HCT116 (cell line): ENCODE results near the gene PRR23A. TPM values are rescaled to one million over a fixed set of nuclear protein-coding genes. Genes with fewer than 3 reads are reported as not detected.

ENCODE experiments used
- ATAC-seq: fragments of 200-7000 bp; cut with Tn5 transposase; 2 replicates; pipeline ENCODE4 v1.9.1; 2020; ENCODE audit warnings: mild to moderate bottlenecking, moderate library complexity
- BruUV-seq: library from RNA; stranded (reverse); fragments of 400-500 nt; replicated peaks from 2 replicates; lab custom pipeline; 2021; lab: Mats Ljungman, UMichigan
- CTCF ChIA-PET: fragments of 300-600 bp; sonication (Branson Sonifier 250); formaldehyde crosslinking; loops from one replicate; lab custom pipeline; 2021; ENCODE audit warnings: antibody characterized with exemption; lab: Charles Lee
- POLR2A ChIA-PET: fragments of 300-600, 350-600 bp; sonication (Branson Sonifier 250); formaldehyde crosslinking; loops from one replicate; lab custom pipeline; 2021; ENCODE audit warnings: antibody characterized with exemption; lab: Charles Lee
- RAD21 ChIA-PET, 2 experiments: fragments of 300-600 bp; sonication (Branson Sonifier 250); formaldehyde crosslinking; loops; one replicate each; lab custom pipeline; 2023; ENCODE audit warnings: low total read pairs in 2 of 2; ENCODE audit not compliant: uncharacterized antibody in 2 of 2, unreplicated experiment in 2 of 2, low non-redundant PET in 1 of 2; lab: Charles Lee
- DNase-seq: peaks from one replicate; pipeline ENCODE4 v3.0.0-alpha.2; 2010; ENCODE audit warnings: low read depth, low spot score
- H2AFZ ChIP-seq: fragments of 200-600 bp; shearing (Covaris generic), sonication (generic); 2 replicates; pipeline ENCODE4 v1.6.1; 2017; ENCODE audit warnings: low read depth, mixed run types, mixed read lengths, antibody characterized with exemption, low read length; ENCODE audit not compliant: poor library complexity, severe bottlenecking
- H3K27ac ChIP-seq: 2 replicates; pipeline ENCODE4 v1.5.1; 2012; ENCODE audit warnings: low read depth, low read length
- H3K27me3 ChIP-seq: fragments of 200-600 bp; sonication (generic); 2 replicates; pipeline ENCODE4 v1.6.1; 2016; ENCODE audit warnings: mixed run types, low read length, mixed read lengths; ENCODE audit not compliant: insufficient read depth
- H3K36me3 ChIP-seq, 2 experiments: fragments of 200-500 bp in 1 of 2; fragments of 200-600 bp in 1 of 2; sonication (Bioruptor generic) in 1 of 2; sonication (generic) in 1 of 2; 2 replicates each; pipeline versions ENCODE4 v1.5.1 to v1.6.1; 2014 to 2016; ENCODE audit warnings: low read length in 2 of 2, inconsistent platforms in 1 of 2, mixed read lengths in 1 of 2, mixed run types in 1 of 2; ENCODE audit not compliant: insufficient read depth in 2 of 2, control insufficient read depth in 1 of 2
- H3K4me1 ChIP-seq, 2 experiments: fragments of 200-600 bp in 1 of 2; sonication (generic) in 1 of 2; 2 replicates each; pipeline versions ENCODE4 v1.5.1 to v1.6.1; 2012 to 2017; ENCODE audit warnings: low read length in 2 of 2, inconsistent platforms in 1 of 2, mild to moderate bottlenecking in 1 of 2, mixed read lengths in 1 of 2, mixed run types in 1 of 2, moderate library complexity in 1 of 2; ENCODE audit not compliant: insufficient read depth in 2 of 2, control insufficient read depth in 1 of 2
- H3K4me2 ChIP-seq: fragments of 200-600 bp; sonication (generic); 2 replicates; pipeline ENCODE4 v1.6.1; 2017; ENCODE audit warnings: mixed run types, low read length, mixed read lengths
- H3K4me3 ChIP-seq, 2 experiments: fragments of 200-600 bp in 1 of 2; sonication (generic) in 1 of 2; replicated peaks in 1 of 2; 2 replicates each; pipeline ENCODE4 v1.5.1; 2011 to 2016; ENCODE audit warnings: low read length in 2 of 2, control low read depth in 1 of 2, low read depth in 1 of 2, mild to moderate bottlenecking in 1 of 2, mixed read lengths in 1 of 2, mixed run types in 1 of 2
- H3K79me2 ChIP-seq: fragments of 200-600 bp; sonication (generic); 2 replicates; pipeline ENCODE4 v1.6.1; 2017; ENCODE audit warnings: mild to moderate bottlenecking, mixed run types, low read length, moderate library complexity, mixed read lengths; ENCODE audit not compliant: insufficient read depth
- H3K9ac ChIP-seq: fragments of 200-600 bp; sonication (generic); 2 replicates; pipeline ENCODE4 v1.6.1; 2016; ENCODE audit warnings: low read length, mixed read lengths
- H3K9me2 ChIP-seq: fragments of 200-600 bp; sonication (generic), shearing (Covaris generic); 2 replicates; pipeline ENCODE4 v1.6.1; 2017; ENCODE audit warnings: mixed run types, mild to moderate bottlenecking, moderate library complexity; ENCODE audit not compliant: insufficient read depth
- H3K9me3 ChIP-seq, 2 experiments: fragments of 200-500 bp in 1 of 2; fragments of 200-600 bp in 1 of 2; sonication (Bioruptor generic) in 1 of 2; sonication (generic) in 1 of 2; 2 replicates each; pipeline ENCODE4 v1.6.1; 2014 to 2017; ENCODE audit warnings: low read length in 2 of 2, mixed read lengths in 2 of 2, inconsistent platforms in 1 of 2, low read depth in 1 of 2, mild to moderate bottlenecking in 1 of 2, mixed run types in 1 of 2, moderate library complexity in 1 of 2; ENCODE audit not compliant: control insufficient read depth in 1 of 2, insufficient read depth in 1 of 2
- H4K20me1 ChIP-seq: fragments of 200-600 bp; sonication (generic), shearing (Covaris generic); 2 replicates; pipeline ENCODE4 v1.6.1; 2017; ENCODE audit warnings: mixed run types, mild to moderate bottlenecking, moderate library complexity; ENCODE audit not compliant: insufficient read depth
- CBX3 ChIP-seq: IDR thresholded peaks from 2 replicates; pipeline ENCODE4 v1.6.1; 2012; ENCODE audit warnings: low read depth
- JUND ChIP-seq: IDR thresholded peaks from 2 replicates; pipeline ENCODE4 v1.6.1; 2012
- POLR2AphosphoS5 ChIP-seq: IDR thresholded peaks from 2 replicates; pipeline ENCODE4 v1.6.1; 2011; ENCODE audit warnings: mild to moderate bottlenecking, low read depth, low read length, moderate library complexity
- RAD21 ChIP-seq: IDR thresholded peaks from 2 replicates; pipeline ENCODE4 v1.6.1; 2012; ENCODE audit warnings: low read depth, mild to moderate bottlenecking
- SP1 ChIP-seq: IDR thresholded peaks from 2 replicates; pipeline ENCODE4 v1.6.1; 2012; ENCODE audit warnings: low read depth
- SRF ChIP-seq: IDR thresholded peaks from 2 replicates; pipeline ENCODE4 v1.6.1; 2012; ENCODE audit warnings: low read depth
- ZBTB33 ChIP-seq: IDR thresholded peaks from 2 replicates; pipeline ENCODE4 v1.6.1; 2011; ENCODE audit warnings: mild to moderate bottlenecking, low read length, moderate library complexity; ENCODE audit not compliant: insufficient replicate concordance; ENCODE audit errors: extremely low read depth
- intact Hi-C: fragments of 100-400 bp; cut with micrococcal nuclease; formaldehyde crosslinking; loops from 2 replicates; pipeline ENCODE4 v1.10.0; 2022
- total RNA-seq: library from RNA; stranded (reverse); gene quantifications from one replicate; pipeline ENCODE4 v1.2.1, GENCODE V29; 2021; ENCODE audit not compliant: unreplicated experiment
- TF ChIP-seq, protein P1 (sequence below): IDR thresholded peaks from 2 replicates; pipeline ENCODE4 v1.6.1; 2012

The PRR23A gene
- total RNA-seq, 1 experiment from 2014 or later, result not detected

DNA sequence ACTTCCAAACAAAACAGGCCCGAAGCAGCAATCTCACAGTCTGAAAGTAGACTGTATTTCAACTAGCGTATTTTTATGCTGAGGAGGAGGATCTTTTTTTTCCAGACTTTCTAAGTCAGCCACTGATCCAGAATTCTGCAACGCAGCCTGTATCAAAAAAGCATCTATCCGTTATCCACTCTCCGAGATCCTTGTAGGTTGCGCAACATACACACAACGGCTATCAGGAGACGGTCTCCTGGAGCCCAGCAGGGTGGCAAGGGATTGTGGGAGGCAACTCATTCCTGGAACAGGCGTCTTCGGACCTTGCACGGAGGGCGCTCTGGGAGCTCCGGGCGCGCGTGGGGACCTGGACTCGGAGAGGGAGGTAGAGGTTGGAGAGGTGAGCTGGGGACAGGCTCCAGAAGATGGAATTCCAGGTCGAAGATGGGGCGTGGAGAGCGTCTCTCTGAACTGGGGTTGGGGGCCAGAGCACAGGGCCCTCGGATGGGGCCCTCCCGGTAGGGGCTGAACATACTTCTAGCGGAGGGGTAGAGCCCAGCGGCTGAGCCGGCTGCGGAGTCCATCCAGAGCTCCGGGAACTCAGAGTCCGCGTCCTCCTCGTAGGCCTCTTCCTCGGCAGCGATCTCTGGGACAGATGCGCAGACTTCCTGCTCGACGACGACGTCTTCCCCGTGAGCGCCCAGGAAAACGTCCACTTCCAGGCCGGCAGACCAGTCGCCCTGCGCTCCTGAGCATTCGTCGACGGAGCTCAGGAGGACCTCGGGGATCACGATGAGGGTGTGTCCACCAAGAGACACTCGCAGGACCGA is 37.7 kb upstream of the PRR23A start (continued):
- TF ChIP-seq SP1, result no peak

DNA sequence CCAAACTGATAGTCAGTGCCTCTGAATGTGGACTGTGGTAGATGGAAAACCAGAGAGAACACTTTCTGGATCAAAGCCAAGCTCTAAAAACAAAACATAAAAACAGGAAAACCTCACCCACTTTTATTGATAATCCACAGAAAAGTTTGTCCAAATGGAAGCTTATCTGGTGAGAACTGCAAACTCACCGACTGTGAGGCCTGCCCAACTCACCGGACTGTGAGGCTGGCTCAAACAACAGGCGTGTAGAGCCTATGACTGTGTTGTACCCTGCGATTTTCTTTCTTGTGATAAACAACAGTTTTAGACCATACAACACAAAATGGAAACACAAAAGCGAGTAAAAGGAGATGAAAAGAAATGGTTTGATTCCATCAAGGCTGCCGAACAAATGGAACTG is 31.4 kb upstream of the PRR23A start:
- CTCF ChIA-PET, result no interaction called here

More for the DNA sequence above, 31.4 kb upstream of the PRR23A start:
- H3K9ac ChIP-seq, result no peak overlapping the region
- no TSS peak for BruUV-seq
- no peaks in the 10 kb centered on the region for H3K9me2 ChIP-seq
- no peaks in the 10 kb centered on the region for H3K9me3 ChIP-seq
- no peaks in the 10 kb centered on the region for H3K36me3 ChIP-seq
- H3K27ac ChIP-seq, result no peak overlapping the region
- H3K79me2 ChIP-seq, result no peaks in the 10 kb centered on the region
- POLR2A ChIA-PET, result no interaction called here
- DNase-seq (no peak), ATAC-seq (no peak)
- no peak overlapping the region for H3K4me2 ChIP-seq
- intact Hi-C loops, result no loop called here
- no peaks in the 10 kb centered on the region for H3K27me3 ChIP-seq
- H3K4me3 ChIP-seq, result no peak overlapping the region
- H2AFZ ChIP-seq, result no peak overlapping the region
- H3K4me1 ChIP-seq, result no peaks in the 10 kb centered on the region
- RAD21 ChIA-PET, result no interaction called here
- no peaks in the 10 kb centered on the region for H4K20me1 ChIP-seq
- no peak for TF ChIP-seq POLR2AphosphoS5
- no peak for TF ChIP-seq JUND
- no peak for TF ChIP-seq CBX3
- no peak for TF ChIP-seq SRF
- TF ChIP-seq, protein P1, sequence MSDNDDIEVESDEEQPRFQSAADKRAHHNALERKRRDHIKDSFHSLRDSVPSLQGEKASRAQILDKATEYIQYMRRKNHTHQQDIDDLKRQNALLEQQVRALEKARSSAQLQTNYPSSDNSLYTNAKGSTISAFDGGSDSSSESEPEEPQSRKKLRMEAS, result no peak
- no peak for TF ChIP-seq ZBTB33
- TF ChIP-seq RAD21, result no peak
